ENCODE data around the gene EVPL. TPM values are rescaled to one million over a fixed set of nuclear protein-coding genes. Genes with fewer than 3 reads are reported as not detected.
"Not testable (repeated sequence)": the region's sequence is repeated elsewhere in the genome, so short reads cannot be mapped to it uniquely, and the experiment has no call there.

The EVPL gene
- total RNA-seq, 1 donor: 0.43 TPM

DNA sequence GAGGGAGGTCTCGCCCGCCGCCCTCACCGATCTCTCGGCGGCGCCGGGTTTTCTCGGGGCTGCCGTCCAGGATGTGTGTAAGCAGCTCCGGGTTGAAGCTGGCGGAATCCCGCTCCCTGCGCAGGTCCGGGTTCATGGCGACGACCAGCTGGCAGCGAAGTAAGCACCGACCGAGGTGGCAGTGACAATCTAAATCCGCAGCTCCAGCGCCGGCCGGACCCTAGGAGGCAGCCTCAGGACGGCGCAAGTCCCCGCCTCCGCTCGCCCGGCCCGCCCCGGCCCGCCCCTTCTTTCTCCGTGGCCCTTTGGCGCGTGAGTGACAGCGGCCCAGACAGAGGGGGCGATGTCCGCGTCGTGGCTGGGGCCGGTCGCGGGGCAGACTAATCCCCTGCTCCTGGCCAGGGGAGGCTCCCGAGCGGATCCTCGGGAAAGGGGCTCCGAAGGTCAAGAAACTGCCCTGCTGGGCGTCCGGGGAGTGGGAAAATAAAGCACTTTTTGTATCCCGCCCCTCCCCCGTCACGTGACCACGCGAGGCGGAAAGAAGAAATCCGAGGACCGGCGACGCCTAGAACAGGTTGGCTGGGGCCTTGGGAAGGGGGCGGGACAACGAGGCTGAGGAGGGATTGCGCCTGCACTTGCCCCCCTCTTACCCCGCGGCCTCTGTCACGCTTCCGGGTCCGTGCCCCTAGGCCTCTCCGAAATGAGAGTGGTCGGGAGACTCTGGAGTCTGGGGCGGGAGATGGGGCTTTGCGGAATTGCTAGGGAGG lies 48.0 kb downstream of the EVPL start, which contains the start of the genes ACOX1 and TEN1:
TSS of gene ACOX1 (minus strand) at position 229 of the 767 bp plus-strand sequence. CDS start at position 136, 93 bp downstream.
TSS of gene TEN1 (plus strand) at position 303 of the 767 bp plus-strand sequence. CDS start 6,953 bp downstream, outside the sequence.
- DNase-seq (ENCODE audit: low read depth): peak; percentile 98
- TF ChIP-seq, protein P1, sequence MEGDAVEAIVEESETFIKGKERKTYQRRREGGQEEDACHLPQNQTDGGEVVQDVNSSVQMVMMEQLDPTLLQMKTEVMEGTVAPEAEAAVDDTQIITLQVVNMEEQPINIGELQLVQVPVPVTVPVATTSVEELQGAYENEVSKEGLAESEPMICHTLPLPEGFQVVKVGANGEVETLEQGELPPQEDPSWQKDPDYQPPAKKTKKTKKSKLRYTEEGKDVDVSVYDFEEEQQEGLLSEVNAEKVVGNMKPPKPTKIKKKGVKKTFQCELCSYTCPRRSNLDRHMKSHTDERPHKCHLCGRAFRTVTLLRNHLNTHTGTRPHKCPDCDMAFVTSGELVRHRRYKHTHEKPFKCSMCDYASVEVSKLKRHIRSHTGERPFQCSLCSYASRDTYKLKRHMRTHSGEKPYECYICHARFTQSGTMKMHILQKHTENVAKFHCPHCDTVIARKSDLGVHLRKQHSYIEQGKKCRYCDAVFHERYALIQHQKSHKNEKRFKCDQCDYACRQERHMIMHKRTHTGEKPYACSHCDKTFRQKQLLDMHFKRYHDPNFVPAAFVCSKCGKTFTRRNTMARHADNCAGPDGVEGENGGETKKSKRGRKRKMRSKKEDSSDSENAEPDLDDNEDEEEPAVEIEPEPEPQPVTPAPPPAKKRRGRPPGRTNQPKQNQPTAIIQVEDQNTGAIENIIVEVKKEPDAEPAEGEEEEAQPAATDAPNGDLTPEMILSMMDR (IDR thresholded peaks at IDR 0.05; ENCODE audit: insufficient read depth, low read depth, low read length): peak; percentile 27
- peak within 1 kb of the TSS; percentile 73 for H3K4me3 ChIP-seq (ENCODE audit: low read depth, low read length)

DNA sequence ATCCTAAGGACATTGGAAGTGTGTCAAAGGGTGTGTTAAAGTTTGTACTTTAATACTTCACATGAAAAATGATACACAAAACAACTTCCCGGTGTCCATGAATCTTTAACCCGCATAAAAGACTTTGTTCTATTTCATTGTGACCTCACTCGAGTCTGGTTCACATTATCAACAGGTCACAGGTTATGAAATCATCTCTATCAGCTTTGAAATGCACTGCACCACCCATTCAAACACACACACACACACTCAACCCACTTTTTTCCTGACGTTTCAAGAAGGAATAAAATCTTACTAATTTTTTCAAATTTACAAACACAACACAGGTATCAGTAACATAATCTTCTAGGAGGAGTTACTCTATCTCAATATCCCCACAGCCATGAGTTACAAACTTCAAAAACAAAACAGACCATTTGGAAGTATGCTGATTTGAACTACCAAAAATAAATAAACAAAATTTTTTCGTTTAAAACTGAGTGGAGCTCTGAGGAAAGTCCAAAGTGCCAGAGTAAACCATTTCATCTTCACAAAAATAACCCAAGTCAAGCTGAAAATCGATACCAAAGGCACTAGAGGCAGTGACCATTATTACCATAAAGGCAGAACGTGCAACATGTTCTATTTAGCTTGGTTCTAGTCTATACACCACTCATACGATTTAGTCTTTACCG lies 50.8 kb downstream of the EVPL start:
- TF ChIP-seq, protein P1 (IDR thresholded peaks at IDR 0.05; ENCODE audit: insufficient read depth, low read depth, low read length): no peak
- peak overlapping the region; percentile 12 for H3K4me3 ChIP-seq (ENCODE audit: low read depth, low read length)
- DNase-seq (ENCODE audit: low read depth): peak; percentile 43

DNA sequence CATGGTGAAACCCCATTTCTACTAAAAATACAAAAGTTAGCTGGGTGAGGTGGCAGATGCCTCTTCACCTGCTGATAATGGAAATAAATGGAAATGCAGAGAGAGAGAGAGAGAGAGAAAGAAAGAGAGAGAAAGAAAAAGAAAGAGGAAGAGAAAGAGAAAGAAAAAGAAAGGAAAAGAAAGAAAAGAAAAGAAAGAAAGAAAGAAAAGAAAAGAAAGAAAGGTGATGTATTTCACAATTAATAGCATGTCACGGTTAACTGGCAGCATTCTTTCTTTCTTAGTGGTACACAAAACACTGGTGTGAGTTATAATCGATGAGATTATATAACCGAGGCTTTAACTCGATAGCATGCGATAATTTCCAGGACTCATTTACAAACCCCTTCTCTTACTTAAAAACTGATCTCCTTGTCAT lies 51.3 kb downstream of the EVPL start:
- no peak for DNase-seq (ENCODE audit: low read depth)
- TF ChIP-seq, protein P1 (IDR thresholded peaks at IDR 0.05; ENCODE audit: insufficient read depth, low read depth, low read length): no peak
- H3K4me3 ChIP-seq (ENCODE audit: low read depth, low read length): peak overlapping the region; percentile 12

- DNase-seq (ENCODE audit: low read depth); H3K4me3 ChIP-seq (ENCODE audit: low read depth, low read length): not testable (repeated sequence)
Measured at GRCh38 chr17:75975187-75975586, 51.9 kb downstream of the EVPL start.

DNA sequence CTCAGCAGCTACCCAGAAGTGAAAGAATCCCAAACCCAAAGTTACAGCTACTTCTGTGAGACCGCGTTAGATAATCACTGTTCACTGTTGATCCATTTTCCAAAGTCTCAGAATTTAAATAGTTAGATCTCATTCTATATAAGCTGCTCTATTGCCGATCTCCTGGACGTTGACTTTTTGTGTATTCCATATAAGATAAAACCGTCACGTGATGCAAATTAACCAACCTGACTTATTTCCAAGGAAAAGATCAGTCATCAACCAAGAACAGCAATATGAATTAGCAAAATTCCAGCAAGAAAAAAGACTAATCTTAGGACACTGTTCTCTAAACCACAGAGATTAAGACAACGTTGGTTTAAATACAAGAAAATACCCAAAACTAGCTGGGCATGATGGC lies 56.5 kb downstream of the EVPL start:
- no peak for DNase-seq (ENCODE audit: low read depth)
- no peak overlapping the region for H3K4me3 ChIP-seq (ENCODE audit: low read depth, low read length)
- TF ChIP-seq, protein P1 (IDR thresholded peaks at IDR 0.05; ENCODE audit: insufficient read depth, low read depth, low read length): no peak

DNA sequence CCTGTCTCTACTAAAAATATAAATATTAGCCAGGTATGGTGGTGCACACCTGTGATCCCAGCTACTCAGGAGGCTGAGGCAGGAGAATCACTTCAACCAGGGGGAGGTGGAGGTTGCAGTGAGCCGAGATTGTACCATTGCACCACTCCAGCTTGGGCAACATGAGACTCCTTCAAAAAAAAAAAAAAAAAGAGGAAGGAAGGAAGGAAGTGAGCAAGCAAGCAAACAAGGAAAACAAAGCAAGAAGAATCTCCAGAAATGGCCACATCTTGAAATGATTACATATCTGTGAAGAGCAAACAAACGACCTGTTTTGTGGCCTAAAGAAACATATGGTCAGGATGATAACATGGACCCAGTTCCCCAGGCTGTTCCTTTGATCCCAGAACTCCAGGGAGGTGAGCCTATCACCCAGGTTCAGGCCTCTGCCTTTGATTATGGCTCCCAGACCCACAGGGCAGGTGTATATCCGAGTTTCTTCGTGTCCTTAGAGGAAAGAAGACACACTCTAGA lies 57.0 kb downstream of the EVPL start:
- DNase-seq (ENCODE audit: low read depth): peak; percentile 48
- TF ChIP-seq, protein P1 (IDR thresholded peaks at IDR 0.05; ENCODE audit: insufficient read depth, low read depth, low read length): no peak
- H3K4me3 ChIP-seq (ENCODE audit: low read depth, low read length): no peak overlapping the region

- DNase-seq (ENCODE audit: low read depth); H3K4me3 ChIP-seq (ENCODE audit: low read depth, low read length): not testable (repeated sequence)
Measured at GRCh38 chr17:75969044-75969443, 58.1 kb downstream of the EVPL start.

Measured in fibroblast of villous mesenchyme (primary cell).